Stimulated activated CD4-positive, alpha-beta T cell treated with anti-CD3 and anti-CD28 coated beads, TNF-alpha, amount 100 ng/mL, for 1 hour (primary cell): ENCODE measurements around the gene SPDEF.

Source experiments
- DNase-seq, 3 donors: peaks; one replicate each; pipeline ENCODE4 v3.0.0-alpha.2; 2020; ENCODE audit warnings: low read depth in 3 of 3, low spot score in 1 of 3

The SPDEF gene

GRCh38 chr6:34556031-34556471 is at the start of gene SPDEF:
TSS of gene SPDEF (minus strand) at chr6:34556329. CDS start at chr6:34544455, 11,874 bp downstream.
- no peak for DNase-seq

- DNase-seq, result no peak
Observed at GRCh38 chr6:34603707-34604106, 47.6 kb upstream of the SPDEF start.

- DNase-seq, result no peak
Observed at GRCh38 chr6:34602318-34603111, 46.4 kb upstream of the SPDEF start.

- no peak for DNase-seq
Observed at GRCh38 chr6:34601706-34602105, 45.6 kb upstream of the SPDEF start.

- no peak for DNase-seq
Observed at GRCh38 chr6:34600796-34601195, 44.7 kb upstream of the SPDEF start.

- DNase-seq, result no peak
Observed at GRCh38 chr6:34600101-34600500, 44.0 kb upstream of the SPDEF start.

GRCh38 chr6:34598712-34599111 is 42.6 kb upstream of the SPDEF start:
- DNase-seq, result no peak

- DNase-seq, result no peak
Observed at GRCh38 chr6:34597605-34598353, 41.6 kb upstream of the SPDEF start.

GRCh38 chr6:34596798-34597197 is 40.7 kb upstream of the SPDEF start:
- DNase-seq, result no peak

GRCh38 chr6:34595332-34596184 is 39.4 kb upstream of the SPDEF start:
- DNase-seq, result no peak

GRCh38 chr6:34593701-34594100 is 37.6 kb upstream of the SPDEF start:
- DNase-seq, result no peak

GRCh38 chr6:34592208-34592952 is 36.3 kb upstream of the SPDEF start:
- no peak for DNase-seq

- no peak for DNase-seq
Observed at GRCh38 chr6:34589691-34590090, 33.6 kb upstream of the SPDEF start.

GRCh38 chr6:34589140-34589539 is 33.0 kb upstream of the SPDEF start:
- no peak for DNase-seq

GRCh38 chr6:34587851-34588250 is 31.7 kb upstream of the SPDEF start:
- DNase-seq, result no peak

- DNase-seq, result no peak
Observed at GRCh38 chr6:34587325-34587724, 31.2 kb upstream of the SPDEF start.

GRCh38 chr6:34586327-34587040 is 30.4 kb upstream of the SPDEF start:
- DNase-seq, result no peak

GRCh38 chr6:34585512-34586061 is 29.5 kb upstream of the SPDEF start:
- DNase-seq, result no peak

GRCh38 chr6:34585108-34585507 is 29.0 kb upstream of the SPDEF start:
- DNase-seq, result no peak

GRCh38 chr6:34584694-34585093 is 28.6 kb upstream of the SPDEF start:
- no peak for DNase-seq
